ENCODE measurements around the gene MCHR1.
A peak's percentile ranks its signal among the peaks of the same experiment; 100 is the strongest.
"Not testable (repeated sequence)": the region's sequence is repeated elsewhere in the genome, so short reads cannot be mapped to it uniquely, and the experiment has no call there.

MCHR1 gene

DNA sequence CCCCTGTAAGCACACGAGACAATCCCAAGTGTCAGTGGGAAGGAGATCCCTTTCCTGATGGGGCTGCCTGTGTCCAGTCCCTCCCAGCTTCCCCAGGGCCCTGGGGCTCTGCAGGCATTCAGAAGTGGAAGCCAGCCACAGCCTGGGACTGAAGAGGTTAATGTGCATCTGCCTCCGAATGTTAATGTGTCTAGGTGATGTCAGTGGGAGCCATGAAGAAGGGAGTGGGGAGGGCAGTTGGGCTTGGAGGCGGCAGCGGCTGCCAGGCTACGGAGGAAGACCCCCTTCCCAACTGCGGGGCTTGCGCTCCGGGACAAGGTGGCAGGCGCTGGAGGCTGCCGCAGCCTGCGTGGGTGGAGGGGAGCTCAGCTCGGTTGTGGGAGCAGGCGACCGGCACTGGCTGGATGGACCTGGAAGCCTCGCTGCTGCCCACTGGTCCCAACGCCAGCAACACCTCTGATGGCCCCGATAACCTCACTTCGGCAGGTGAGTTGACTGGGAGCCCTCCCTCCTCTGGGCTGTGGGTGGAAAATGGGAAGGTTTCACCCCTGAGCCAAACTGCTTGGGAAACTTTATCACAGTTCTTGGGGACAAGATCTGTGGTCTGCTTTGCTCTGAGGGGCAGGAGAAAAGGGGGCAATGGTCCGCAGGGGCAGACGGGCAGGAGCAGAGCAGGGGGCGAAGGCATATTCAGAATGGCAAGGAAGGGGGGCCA, at the start of gene MCHR1:
Gene MCHR1 (plus strand): TSS at position 236 of the 715 bp plus-strand sequence. CDS start 169 bp downstream, at position 405.
- DNase-seq (ENCODE audit: low spot score): no peak

GRCh38 chr22:40631925-40632324, 47.4 kb upstream of the MCHR1 start:
- no peak for DNase-seq (ENCODE audit: low spot score)

GRCh38 chr22:40633036-40633435, 46.2 kb upstream of the MCHR1 start:
- DNase-seq (ENCODE audit: low spot score): no peak

DNA sequence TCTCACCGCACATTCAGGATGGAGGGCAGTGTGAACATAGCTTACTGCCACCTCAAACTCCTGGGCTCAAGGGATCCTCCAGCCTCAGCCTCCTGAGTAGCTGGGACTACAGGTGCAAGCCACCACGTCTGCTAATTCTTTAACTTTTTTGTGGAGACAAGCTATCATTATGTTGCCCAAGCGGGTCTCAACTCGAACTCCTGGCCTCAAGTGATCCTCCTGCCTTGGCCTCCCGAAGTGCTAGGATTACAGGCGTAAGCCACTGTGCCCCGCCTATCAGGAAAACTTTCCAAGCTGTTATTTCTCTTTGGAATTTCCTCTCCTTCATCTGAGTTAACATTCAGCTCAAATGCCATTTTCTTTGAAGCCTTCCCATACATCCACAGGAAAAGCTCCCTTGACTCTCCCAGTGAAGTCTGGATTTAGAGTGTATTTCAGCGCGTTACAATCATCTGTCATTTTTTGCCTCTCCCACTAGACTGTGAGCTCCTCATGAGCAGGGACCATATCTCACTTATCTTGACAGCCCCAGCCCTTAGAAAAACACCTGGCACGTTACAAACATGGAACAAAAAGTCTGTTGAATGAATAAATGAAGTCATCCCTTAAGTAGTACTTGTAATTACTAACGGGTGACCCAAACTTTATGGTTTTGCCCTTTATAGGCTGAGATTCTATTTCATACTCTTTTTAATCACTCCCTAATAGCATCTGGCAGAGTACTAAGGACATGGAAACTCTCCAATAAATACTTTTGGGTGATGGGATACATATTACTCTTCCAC, 45.0 kb upstream of the MCHR1 start:
- DNase-seq (ENCODE audit: low spot score): no peak

DNA sequence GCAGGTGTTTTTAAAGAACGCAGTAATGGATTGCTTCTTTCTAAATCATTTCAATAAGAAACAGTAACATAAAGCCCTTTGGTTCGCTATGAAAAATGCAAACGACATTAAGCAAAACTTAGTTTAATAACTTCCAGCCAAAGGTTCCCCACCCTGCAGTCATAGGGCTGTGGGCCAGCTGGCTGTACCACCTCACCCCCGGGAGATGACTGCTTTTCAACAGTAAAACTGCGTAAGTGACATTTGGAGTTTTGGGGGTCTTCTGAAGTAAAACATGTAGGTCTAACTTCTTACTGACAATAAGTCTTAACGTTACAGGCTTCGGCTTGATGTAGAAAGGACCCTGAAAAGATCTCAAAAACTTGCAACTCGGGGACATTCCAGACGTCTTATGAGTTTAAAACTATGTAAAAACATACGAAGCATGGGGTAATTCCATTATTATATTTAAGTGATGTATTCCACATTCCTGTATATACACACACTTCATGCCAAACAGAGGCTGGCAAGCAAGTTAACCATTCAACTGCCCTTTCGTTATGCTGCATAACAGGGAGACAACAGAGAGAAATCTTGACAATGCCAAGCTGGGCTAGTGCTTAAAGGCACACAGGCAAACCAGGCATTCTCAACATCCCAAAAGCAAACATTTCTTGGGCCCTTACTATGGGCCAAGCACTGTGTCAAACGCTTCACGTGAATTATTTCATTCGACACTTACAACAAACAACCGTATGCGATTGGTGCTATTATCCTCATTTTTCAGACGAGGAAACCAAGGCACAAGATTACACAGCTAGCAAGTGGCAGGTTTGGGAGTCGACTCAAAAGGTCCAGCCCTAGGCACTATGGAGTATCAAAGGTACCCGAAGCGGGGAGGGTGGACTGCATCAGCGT, 44.0 kb upstream of the MCHR1 start:
- no peak for DNase-seq (ENCODE audit: low spot score)

- no peak for DNase-seq (ENCODE audit: low spot score)
Observed at GRCh38 chr22:40635940-40636379, 43.3 kb upstream of the MCHR1 start.

DNA sequence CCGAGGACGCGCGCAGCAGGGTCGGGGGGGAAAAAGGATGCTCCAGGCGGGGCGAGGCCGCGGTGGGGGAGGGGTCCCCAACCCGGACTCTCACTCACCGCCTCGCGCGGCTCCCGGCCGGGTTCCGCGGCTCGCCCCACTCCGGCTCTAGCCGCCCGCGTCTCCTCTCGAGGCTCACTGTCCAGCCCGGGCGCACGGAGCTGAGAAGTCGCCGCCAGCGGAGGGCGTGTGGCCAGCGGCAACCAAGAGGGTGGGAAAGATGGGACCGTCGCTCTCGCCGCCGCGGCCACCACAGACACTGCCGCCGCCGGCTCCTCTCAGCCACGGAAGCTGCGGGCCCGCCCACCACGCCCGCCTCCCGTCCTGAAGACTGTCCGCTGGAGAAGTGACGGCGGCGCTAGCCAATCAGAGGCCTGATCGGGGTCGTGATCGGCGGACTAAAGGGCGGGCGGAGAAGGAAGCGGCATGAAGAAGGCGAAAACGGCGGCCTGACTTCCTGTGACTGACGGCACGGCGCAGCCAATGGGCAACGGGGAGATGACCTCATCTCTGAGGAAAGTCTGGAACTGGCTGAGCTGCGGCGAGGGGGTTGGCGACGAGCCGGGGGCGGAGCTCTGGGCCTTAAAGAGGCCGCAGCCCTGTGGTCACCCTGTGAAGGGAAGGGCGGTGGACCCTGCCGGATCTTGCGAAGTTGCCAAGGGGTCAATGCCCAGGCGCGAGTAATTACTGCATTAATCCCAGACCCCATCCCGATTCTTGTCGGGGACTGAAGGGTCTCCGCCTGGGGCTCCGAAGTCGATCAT, 42.7 kb upstream of the MCHR1 start, which contains the start of gene MRTFA:
Gene MRTFA (minus strand): TSS at position 340 of the 803 bp plus-strand sequence.
- peak; percentile 100 for DNase-seq (ENCODE audit: low spot score)

DNA sequence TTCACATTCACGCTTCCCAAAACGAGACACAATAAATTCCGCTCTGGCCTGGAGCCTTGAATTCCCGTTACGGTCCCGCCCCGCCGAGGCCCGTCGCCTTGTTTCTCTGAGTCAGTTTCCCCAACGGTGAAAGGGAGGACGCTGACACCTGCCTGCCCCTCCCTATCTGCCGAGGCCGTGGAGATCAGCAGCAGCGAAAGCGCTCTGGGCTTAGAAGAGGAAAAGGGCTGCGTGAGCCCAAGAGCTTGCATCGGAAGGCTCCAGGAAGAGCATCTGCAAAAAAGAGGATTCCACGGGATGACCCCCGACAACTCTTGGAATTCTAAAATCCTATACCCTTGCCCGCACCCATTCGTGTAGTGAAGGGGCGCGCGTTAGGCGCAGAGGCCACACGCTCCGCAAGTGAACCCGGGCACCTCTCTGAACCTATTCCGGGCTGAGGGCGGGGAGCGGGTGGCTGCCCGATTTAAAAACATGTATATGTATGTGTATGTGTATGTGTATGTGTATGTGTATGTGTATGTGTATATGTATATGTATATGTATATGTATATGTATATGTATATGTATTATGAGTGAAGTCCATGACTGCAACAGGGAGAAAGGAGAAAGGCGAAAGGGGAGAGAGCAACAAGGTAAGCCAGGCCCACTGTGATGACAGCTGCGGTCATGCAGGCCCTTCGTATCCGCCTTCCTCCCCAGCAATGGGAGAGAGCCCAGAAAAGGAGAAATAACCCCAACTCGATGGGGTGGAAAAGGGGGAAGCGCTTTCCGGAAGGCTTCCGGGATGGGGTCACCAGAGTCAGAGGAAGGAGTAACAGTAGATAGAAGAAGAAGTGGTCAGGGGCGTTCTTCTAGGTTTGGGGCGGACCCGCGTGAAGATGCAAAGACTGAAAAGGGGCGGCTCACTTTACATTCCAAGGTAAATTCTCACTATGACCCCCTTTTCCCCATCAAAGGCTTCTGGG, 41.8 kb upstream of the MCHR1 start:
- peak; percentile 19 for DNase-seq (ENCODE audit: low spot score)

DNA sequence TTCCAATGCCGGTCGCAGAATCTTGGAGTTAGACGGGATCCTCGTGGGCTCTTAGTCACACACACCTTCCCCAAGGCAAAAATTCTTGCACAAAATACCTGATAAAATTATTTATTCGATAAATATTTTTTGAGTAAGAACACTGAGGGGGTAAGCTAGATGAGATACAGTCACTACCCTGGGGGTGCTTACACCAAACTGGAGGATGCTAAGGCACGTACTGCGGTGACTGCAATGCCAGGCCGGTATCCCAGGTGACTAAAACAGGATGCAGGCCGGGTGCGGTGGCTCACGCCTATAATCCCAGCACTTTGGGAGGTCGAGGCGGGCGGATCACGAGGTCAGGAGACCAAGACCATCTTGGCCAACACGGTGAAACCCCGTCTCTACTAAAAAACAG, 41.0 kb upstream of the MCHR1 start:
- DNase-seq (ENCODE audit: low spot score): no peak

DNA sequence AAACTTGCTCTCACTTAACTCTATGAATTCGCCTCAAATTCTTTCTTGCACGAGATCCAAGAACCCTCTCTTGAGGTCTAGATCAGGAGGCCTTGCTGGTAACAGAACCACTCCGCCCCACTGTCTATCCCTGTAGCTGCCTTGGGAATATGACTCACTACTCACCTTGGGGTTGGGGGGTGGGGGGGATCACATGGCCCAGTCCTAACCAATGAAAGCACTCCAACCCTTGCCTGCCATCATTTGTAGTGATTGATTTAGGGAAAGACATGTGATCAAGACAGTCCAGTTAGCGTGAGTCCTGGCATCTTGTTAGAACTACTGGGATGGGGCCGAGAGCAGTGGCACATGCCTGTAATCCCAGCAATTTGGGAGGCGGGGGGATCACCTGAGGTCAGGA, 38.0 kb upstream of the MCHR1 start:
- no peak for DNase-seq (ENCODE audit: low spot score)

DNA sequence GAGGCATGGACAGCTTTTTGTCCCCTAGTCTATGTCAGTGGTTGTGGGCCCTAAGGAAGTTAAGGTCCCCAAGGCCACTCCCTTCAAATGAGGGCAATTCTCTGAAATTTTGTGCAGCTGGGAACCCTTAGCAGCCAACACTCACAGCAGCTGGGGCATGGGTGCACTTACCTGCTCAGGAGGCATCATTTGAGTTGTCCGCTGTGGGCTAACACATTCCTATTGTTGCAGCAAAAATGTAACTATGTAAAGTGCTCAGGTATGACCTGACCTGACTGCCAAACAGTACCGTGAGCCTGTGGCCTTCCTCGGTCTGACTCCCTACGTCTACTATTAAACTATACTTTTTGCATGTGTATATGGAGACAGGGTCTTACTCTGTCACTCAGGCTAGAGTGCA, 37.0 kb upstream of the MCHR1 start:
- DNase-seq (ENCODE audit: low spot score): no peak

GRCh38 chr22:40645579-40646197, 33.6 kb upstream of the MCHR1 start:
- no peak for DNase-seq (ENCODE audit: low spot score)

GRCh38 chr22:40648386-40648785, 30.9 kb upstream of the MCHR1 start:
- no peak for DNase-seq (ENCODE audit: low spot score)

- DNase-seq (ENCODE audit: low spot score): no peak
Observed at GRCh38 chr22:40651057-40651456, 28.2 kb upstream of the MCHR1 start.

DNA sequence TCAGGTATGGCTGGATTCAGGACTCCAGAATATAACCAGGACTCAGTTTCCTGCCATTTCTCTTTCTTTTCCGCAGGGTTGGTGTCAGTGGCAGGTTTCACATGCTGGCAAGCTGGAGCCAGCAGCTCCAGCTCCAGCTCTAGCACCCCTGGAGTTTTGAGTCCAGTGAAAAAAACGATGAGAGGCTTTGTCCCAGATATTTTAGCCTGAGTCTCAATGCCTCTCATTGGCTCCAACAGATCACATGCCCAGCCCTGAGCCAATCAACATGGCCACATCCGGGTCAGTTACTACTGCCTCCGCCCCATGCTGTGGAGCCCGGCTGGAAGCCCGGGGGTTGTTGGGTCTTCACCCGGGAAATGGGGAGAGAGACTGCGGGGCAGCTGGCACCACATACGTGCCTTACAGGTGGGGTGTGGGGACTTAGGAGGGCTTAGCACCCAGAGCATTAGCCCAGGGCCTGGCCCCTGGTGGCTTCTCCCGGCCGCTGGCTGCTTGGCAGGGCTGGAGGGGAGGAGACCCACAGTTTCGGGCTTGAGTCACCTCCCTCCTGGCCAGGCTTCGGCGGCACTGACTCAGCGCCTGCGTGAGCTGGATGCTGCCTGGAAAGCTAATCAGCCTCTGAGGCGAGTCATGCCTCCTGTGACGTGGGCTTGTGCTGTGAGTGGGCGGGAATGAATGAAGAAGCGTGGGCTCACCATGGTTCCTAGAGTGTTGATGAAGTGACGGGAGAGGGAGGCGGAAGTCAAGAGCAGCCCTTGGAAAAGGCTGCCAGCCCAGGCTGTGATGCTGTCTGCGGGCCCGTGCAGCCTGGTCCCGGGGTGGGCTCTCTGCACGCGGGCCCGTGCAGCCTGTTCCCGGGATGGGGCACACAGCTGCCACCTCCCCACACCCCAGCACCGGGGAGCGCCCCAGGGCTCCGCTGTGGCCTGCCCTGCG, 27.5 kb upstream of the MCHR1 start:
- peak; percentile 98 for DNase-seq (ENCODE audit: low spot score)

- no peak for DNase-seq (ENCODE audit: low spot score)
Observed at GRCh38 chr22:40653361-40653760, 25.9 kb upstream of the MCHR1 start.

GRCh38 chr22:40654522-40655167, 24.6 kb upstream of the MCHR1 start:
- no peak for DNase-seq (ENCODE audit: low spot score)

DNA sequence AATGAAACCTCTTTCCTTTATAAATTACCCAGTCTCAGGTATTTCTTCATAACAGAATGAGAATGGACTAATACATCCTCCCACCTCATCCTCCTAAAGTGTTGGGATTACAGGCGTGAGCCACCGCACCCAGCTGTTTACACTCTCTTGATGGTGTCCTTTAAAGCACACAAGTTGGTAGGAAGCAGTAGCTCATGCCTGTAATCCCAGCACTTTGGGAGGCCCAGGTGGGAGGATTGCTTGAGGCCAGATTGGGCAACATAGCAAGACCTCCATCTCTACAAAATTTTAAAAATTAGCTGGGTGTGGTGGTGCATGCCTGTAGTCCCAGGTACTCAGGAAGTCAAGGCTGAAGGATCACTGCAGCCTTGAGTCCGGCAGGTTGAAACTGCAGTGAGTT, 23.3 kb upstream of the MCHR1 start:
- DNase-seq (ENCODE audit: low spot score): not testable (repeated sequence)
